K562 (cell line): ENCODE measurements around the gene TRAPPC4. TPM values are rescaled to one million over a fixed set of nuclear protein-coding genes. Genes with fewer than 3 reads are reported as not detected.
A peak's percentile ranks its signal among the peaks of the same experiment; 100 is the strongest.
"Not testable (repeated sequence)": the region's sequence is repeated elsewhere in the genome, so short reads cannot be mapped to it uniquely, and the experiment has no call there.

Experiments used
- ATAC-seq: fragments of 200-7000 bp; cut with Tn5 transposase; 3 replicates; pipeline ENCODE4 v1.9.1; 2020; ENCODE audit warnings: moderate library complexity
- BruUV-seq: library from RNA; stranded (reverse); fragments of 400-500 nt; replicated peaks from 2 replicates; lab custom pipeline; 2021; lab: Mats Ljungman, UMichigan
- CTCF ChIA-PET: fragments of 300-600 bp; formaldehyde crosslinking; extraction: SDS; loops from one replicate; lab custom pipeline; 2021; ENCODE audit warnings: low intra/inter-chr PET ratio; lab: Yijun Ruan, JAX
- POLR2A ChIA-PET: fragments of 300-600, 350-650 bp; sonication (Branson Sonifier 250); formaldehyde crosslinking; extraction: SDS; loops from one replicate; lab custom pipeline; 2021; ENCODE audit warnings: antibody characterized with exemption, inconsistent platforms; lab: Yijun Ruan, JAX
- DNase-seq, 4 experiments: peaks; one replicate each; pipeline versions ENCODE4 v3.0.0 to v3.0.0-alpha.2; 2011 to 2018; ENCODE audit warnings: low spot score in 3 of 4, mixed read lengths in 3 of 4; ENCODE audit errors: extremely low read depth in 1 of 4
- FAIRE-seq: peaks from 2 replicates; lab custom pipeline; 2011; peaks lifted over from hg19 to GRCh38; lab: Jason Lieb, UNC
- H2AFZ ChIP-seq: 2 replicates; pipeline ENCODE4 v1.6.0; 2011; ENCODE audit warnings: low read depth, low read length, control low read depth, inconsistent platforms
- H3K27ac ChIP-seq: fragments of 200-600 bp; 3 replicates; pipeline ENCODE4 v1.8.0; 2011; ENCODE audit warnings: low read depth, mild to moderate bottlenecking, control low read depth, inconsistent platforms, low read length, moderate library complexity, mixed read lengths; ENCODE audit errors: extremely low read depth
- H3K27me3 ChIP-seq, 2 experiments: fragments of 300-600 bp in 1 of 2; 2 replicates in 1 of 2; 3 replicates in 1 of 2; pipeline versions ENCODE4 v1.6.0 to v1.8.0; 2011; ENCODE audit warnings: inconsistent platforms in 2 of 2, low read length in 2 of 2, mild to moderate bottlenecking in 1 of 2, mixed read lengths in 1 of 2, moderate library complexity in 1 of 2; ENCODE audit not compliant: control insufficient read depth in 2 of 2, insufficient read depth in 2 of 2
- H3K36me3 ChIP-seq: fragments of 300-600 bp; 3 replicates; pipeline ENCODE4 v1.8.0; 2011; ENCODE audit warnings: mild to moderate bottlenecking, low read length, inconsistent platforms; ENCODE audit not compliant: control insufficient read depth, insufficient read depth
- H3K4me1 ChIP-seq, 2 experiments: fragments of 200-600 bp in 1 of 2; replicated peaks in 1 of 2; 2 replicates in 1 of 2; 3 replicates in 1 of 2; pipeline versions ENCODE4 v1.5.1 to v1.8.0; 2011; ENCODE audit warnings: inconsistent platforms in 2 of 2, low read length in 2 of 2, mild to moderate bottlenecking in 1 of 2, mixed read lengths in 1 of 2, moderate library complexity in 1 of 2; ENCODE audit not compliant: control insufficient read depth in 2 of 2, insufficient read depth in 2 of 2
- H3K4me2 ChIP-seq: 2 replicates; pipeline ENCODE4 v1.6.1; 2011; ENCODE audit warnings: low read length, control low read depth, inconsistent platforms, mixed read lengths; ENCODE audit not compliant: insufficient read depth
- H3K4me3 ChIP-seq: fragments of 200-600 bp; sonication (generic), shearing (Covaris generic); 2 replicates; pipeline ENCODE4 v1.5.1; 2016; ENCODE audit warnings: control low read depth, inconsistent platforms
- H3K79me2 ChIP-seq: fragments of 200-600 bp; 3 replicates; pipeline ENCODE4 v1.8.0; 2011; ENCODE audit warnings: low read length, inconsistent platforms; ENCODE audit not compliant: control insufficient read depth, insufficient read depth
- H3K9ac ChIP-seq, 2 experiments: 2 replicates each; pipeline versions ENCODE4 v1.6.0 to v1.6.1; 2011; ENCODE audit warnings: low read depth in 2 of 2, low read length in 2 of 2, control low read depth in 1 of 2, inconsistent platforms in 1 of 2, mild to moderate bottlenecking in 1 of 2, mixed read lengths in 1 of 2; ENCODE audit not compliant: insufficient read depth in 1 of 2
- H3K9me1 ChIP-seq: one replicate; pipeline ENCODE4 v1.6.0; 2011; ENCODE audit warnings: inconsistent platforms, mild to moderate bottlenecking, low read length, moderate library complexity; ENCODE audit not compliant: control insufficient read depth, insufficient read depth
- H3K9me3 ChIP-seq: replicated peaks from 2 replicates; pipeline ENCODE4 v1.5.1; 2011; ENCODE audit warnings: low read depth, low read length, inconsistent platforms; ENCODE audit not compliant: control insufficient read depth, insufficient read depth
- H4K20me1 ChIP-seq: replicated peaks from 2 replicates; pipeline ENCODE4 v1.6.1; 2011; ENCODE audit warnings: low read length, inconsistent platforms, mixed read lengths; ENCODE audit not compliant: control insufficient read depth, insufficient read depth
- EGR1 ChIP-seq: fragments of 450-650 bp; conservative IDR thresholded peaks from 2 replicates; pipeline ENCODE4 v1.6.1; 2017; ENCODE audit warnings: mild to moderate bottlenecking
- RBM25 ChIP-seq: fragments of 200-400 bp; formaldehyde crosslinking; IDR thresholded peaks from 2 replicates; pipeline ENCODE4 v1.6.1; 2018; ENCODE audit warnings: low read length, low read depth, moderate library complexity; ENCODE audit not compliant: severe bottlenecking
- ZNF121 ChIP-seq: sonication (generic); formaldehyde crosslinking; conservative IDR thresholded peaks from 2 replicates; pipeline ENCODE4 v1.8.0; 2022; ENCODE audit warnings: missing genetic modification reagents
- ZNF146 ChIP-seq: IDR thresholded peaks from one replicate; pipeline ENCODE4 v1.6.1; 2018; ENCODE audit warnings: missing compliant biosample characterization; ENCODE audit not compliant: unreplicated experiment
- WGBS: fragments of 100-300 bp; shearing (Covaris generic); methylation state at CpG from one replicate; pipeline ENCODE4 v1.1.6; 2016; ENCODE audit warnings: low coverage, mixed read lengths; ENCODE audit not compliant: insufficient coverage; ENCODE audit errors: missing lambda C conversion rate; 5-methylcytosine and 5-hydroxymethylcytosine counted together
- in situ Hi-C: fragments of 300-500 bp; cut with MboI; formaldehyde crosslinking; loops from 4 replicates; pipeline ENCODE4 v1.15.0; 2018; ENCODE audit warnings: inconsistent platforms, mixed read lengths
- intact Hi-C: fragments of 100-400 bp; cut with micrococcal nuclease; formaldehyde crosslinking; loops from 2 replicates; pipeline ENCODE4 v1.14.2; 2022
- polyA plus RNA-seq, 8 experiments: library from polyadenylated mRNA; depleted of rRNA in 4 of 8; stranded (reverse) in 5 of 8; unstranded in 3 of 8; fragments of >200 nt; fragmentation: Nextera tagmentation in 2 of 8; fragmentation: Illumina TruSeq in 1 of 8; extraction: Ambion mirVana in 2 of 8; extraction: Trizol in 1 of 8; gene quantifications; 2 replicates each; pipeline versions ENCODE4 v1.2.1 to v1.2.3, GENCODE V29; 2011 to 2014; ENCODE audit warnings: inconsistent platforms in 1 of 8, missing spikeins in 1 of 8
- total RNA-seq, 7 experiments: library from RNA; depleted of rRNA in 6 of 7; stranded (reverse); fragments of >200 nt in 6 of 7; fragmentation: Illumina TruSeq in 2 of 7; extraction: Trizol in 2 of 7; gene quantifications; 2 replicates each; pipeline versions ENCODE4 v1.2.1 to v1.2.3, GENCODE V29; 2011 to 2021; ENCODE audit warnings: low replicate concordance in 1 of 7

TRAPPC4 gene
- total and polyA plus RNA-seq, 9 of the 15 experiments (the other 6 are each of a cell fraction or from before 2014, with no cell fraction given): 121 to 524 (median 142) TPM

DNA sequence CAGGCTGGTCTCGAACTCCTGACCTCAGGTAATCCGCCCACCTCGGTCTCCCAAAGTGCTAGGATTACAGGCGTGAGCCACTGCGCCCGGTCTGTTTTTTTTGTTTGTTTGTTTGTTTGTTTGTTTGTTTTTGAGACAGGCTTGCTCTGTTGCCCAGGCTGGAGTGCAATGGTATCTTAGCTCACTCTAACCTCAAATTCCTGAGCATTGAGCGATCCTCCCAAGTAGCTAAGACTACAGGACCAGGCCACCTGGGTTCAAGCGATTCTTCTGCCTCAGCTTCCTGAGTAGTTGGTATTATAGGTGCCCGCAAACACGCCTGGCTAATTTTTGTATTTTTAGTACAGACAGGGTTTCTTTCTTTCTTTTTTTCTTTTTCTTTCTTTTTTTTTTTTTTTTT is 14.9 kb downstream of the TRAPPC4 start:
- not testable (repeated sequence) for FAIRE-seq
- WGBS: 70% methylated on average over 10 of the region's 10 CpGs

DNA sequence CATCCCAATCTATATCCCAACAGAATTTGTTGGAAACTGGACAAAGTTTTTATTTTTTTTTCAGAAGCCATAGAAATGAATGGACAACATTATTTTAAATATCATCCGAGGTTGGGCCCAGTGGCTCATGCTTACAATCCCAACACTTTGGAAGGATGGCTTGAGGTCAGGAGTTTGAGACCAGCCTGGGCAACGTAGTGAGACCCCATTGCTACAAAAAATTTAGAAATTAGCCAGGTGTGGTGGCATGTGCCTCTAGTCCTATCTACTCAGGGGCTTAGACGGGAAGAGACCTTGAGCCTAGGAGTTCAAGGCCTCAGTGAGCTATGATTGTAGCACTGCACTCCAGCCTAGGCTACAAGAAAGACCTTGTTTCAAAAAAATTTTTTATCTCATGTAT is 16.2 kb downstream of the TRAPPC4 start:
- H3K27me3 ChIP-seq: no peaks in the 10 kb centered on the region
- no peaks in the 10 kb centered on the region for H3K36me3 ChIP-seq
- in situ Hi-C loops: no loop called here
- no peak overlapping the region for H3K4me2 ChIP-seq
- H3K9me3 ChIP-seq: no peaks in the 10 kb centered on the region
- no peak overlapping the region for H3K4me3 ChIP-seq
- DNase-seq: no peak
- H3K9me1 ChIP-seq: no peaks in the 10 kb centered on the region
- ATAC-seq: no peak
- no peaks in the 10 kb centered on the region for H4K20me1 ChIP-seq
- no peak overlapping the region for H3K9ac ChIP-seq
- ChIA-PET CTCF (no interaction called here), POLR2A (interaction anchor here (0.6 to 2.5 kb wide), 2 partner anchors 20 to 22 kb away, joined by 3 to 11 read pairs; partner anchors contain the start of gene HYOU1)
- BruUV-seq: no TSS peak
- TF ChIP-seq RBM25: peak; percentile 44
- TF ChIP-seq ZNF121: peak; percentile 60; the same call in 1 of the 2 replicates
- TF ChIP-seq ZNF146 (CRISPR knock-in tag): no peak
- TF ChIP-seq, all 486 proteins: peak for 2
- no peak overlapping the region for H3K27ac ChIP-seq
- no peak for FAIRE-seq
- H3K4me1 ChIP-seq: peaks cover 8 to 16% of the 10 kb centered on the region in 2 experiments; a peak in 4 of 5 replicates
- 56% methylated on average over 3 of the region's 3 CpGs for WGBS
- H2AFZ ChIP-seq: no peak overlapping the region
- H3K79me2 ChIP-seq: peaks cover 9% of the 10 kb centered on the region
- intact Hi-C loops: no loop called here

More for the DNA sequence above, 14.9 kb downstream of the TRAPPC4 start:
- H3K36me3 ChIP-seq, H3K27ac ChIP-seq, H3K4me2 ChIP-seq, H3K4me3 ChIP-seq, DNase-seq, H3K9me1 ChIP-seq, H3K27me3 ChIP-seq, H4K20me1 ChIP-seq, BruUV-seq, H3K9ac ChIP-seq, intact Hi-C loops, ATAC-seq, CTCF ChIA-PET, in situ Hi-C loops, H3K9me3 ChIP-seq: not testable (repeated sequence)
- POLR2A ChIA-PET: interaction anchor here (0.6 to 1.5 kb wide), 7 partner anchors 8 to 103 kb away, joined by 3 to 6 read pairs (median 3); partner anchors contain the start of genes RPS25 and TRAPPC4
- H2AFZ ChIP-seq: peak overlapping the region; percentile 26; the same call in 1 of the 2 replicates
- peaks cover 23% of the 10 kb centered on the region for H3K79me2 ChIP-seq
- peaks cover 20 to 29% of the 10 kb centered on the region in 2 experiments; a peak in 4 of 5 replicates for H3K4me1 ChIP-seq
- 0 out of 2 replicates have a peak, but pooled peaks have one; percentile 10 for TF ChIP-seq EGR1
